Right atrium auricular region (tissue), 2 donors: ENCODE results near the gene HPCAL1. TPM values are rescaled to one million over a fixed set of nuclear protein-coding genes. Genes with fewer than 3 reads are reported as not detected.

Experiments
- DNase-seq: peaks from one replicate; pipeline ENCODE4 v3.0.0-alpha.2; 2019; ENCODE audit warnings: low spot score
- H3K27ac ChIP-seq, 2 donors: fragments of 200-600 bp; sonication (generic); 1 replicate in 1 of 2; 2 replicates in 1 of 2; pipeline ENCODE4 v1.5.1; 2016 to 2019
- H3K27me3 ChIP-seq, 2 donors: fragments of 200-600 bp; sonication (generic); one replicate each; pipeline versions ENCODE4 v1.5.1 to v1.6.0; 2017 to 2019
- H3K36me3 ChIP-seq: fragments of 200-600 bp; sonication (generic); one replicate; pipeline ENCODE4 v1.5.1; 2016
- H3K4me1 ChIP-seq, 2 donors: fragments of 200-600 bp; sonication (generic); one replicate each; pipeline versions ENCODE4 v1.5.1 to v1.6.0; 2017 to 2019
- H3K4me3 ChIP-seq, 2 donors: fragments of 200-600 bp; sonication (generic); 1 replicate in 1 of 2; 2 replicates in 1 of 2; pipeline ENCODE4 v1.5.1; 2017 to 2019; ENCODE audit warnings: mild to moderate bottlenecking in 1 of 2, moderate library complexity in 1 of 2
- H3K9me3 ChIP-seq, 2 donors: fragments of 200-600 bp; sonication (generic); one replicate each; pipeline ENCODE4 v1.5.1; 2019
- CTCF ChIP-seq, 2 donors: fragments of 200-600 bp; sonication (generic); IDR thresholded peaks; one replicate each; pipeline ENCODE4 v1.5.1; 2019; ENCODE audit warnings: antibody characterized with exemption in 2 of 2
- total RNA-seq, 2 donors: library from RNA; depleted of rRNA; stranded (reverse); fragments of >200 nt; gene quantifications; one replicate each; pipeline ENCODE4 v1.1.0, GENCODE V29; 2016

HPCAL1 gene
- total RNA-seq, 2 donors from 2014 or later, result 28.7 to 35.5 TPM

DNA sequence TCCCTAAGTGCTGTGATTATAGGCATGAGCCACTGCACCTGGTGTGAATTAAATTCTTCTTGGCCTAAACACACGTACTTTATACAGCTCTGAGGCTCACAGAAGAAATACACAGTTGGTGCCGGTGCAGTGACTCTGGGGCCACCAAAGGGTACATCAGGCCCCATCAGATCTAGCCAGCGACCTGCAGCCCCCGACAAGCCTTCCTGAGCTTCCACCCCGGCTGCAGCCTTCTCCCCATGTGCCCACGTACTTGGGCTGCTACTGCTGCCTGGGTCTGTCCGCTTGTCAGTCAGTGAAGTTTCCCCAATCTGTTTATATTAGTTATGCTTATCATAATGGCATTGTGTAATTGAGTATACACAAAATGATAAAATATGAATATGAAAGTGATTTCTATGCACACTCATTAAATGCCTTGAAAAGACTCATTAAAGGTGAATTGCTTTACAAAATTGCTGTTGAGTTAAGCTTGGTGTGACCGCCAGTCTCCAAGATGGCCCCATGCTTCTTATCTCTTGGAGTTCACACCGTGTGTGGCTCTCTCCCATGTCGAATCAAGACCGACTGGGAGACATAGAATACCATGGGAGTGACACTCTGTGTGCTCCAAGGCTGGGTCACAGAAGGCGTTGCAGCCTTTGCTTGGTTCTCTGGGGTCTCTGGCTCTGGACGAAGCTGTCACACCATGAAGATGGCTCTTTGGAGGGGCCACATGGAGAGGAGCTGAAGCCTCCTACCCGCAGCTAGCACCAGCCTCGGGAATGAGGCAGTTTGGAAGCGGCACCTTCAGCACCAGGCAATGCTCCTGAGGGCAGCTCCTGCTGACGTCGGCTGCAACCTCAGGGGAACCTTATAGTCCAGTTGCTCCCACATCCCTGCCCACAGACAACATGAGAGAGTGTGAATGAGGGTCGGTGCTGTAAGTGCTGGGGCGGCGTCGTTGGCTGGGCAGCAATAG lies 29.2 kb upstream of the HPCAL1 start:
- no peak for DNase-seq

DNA sequence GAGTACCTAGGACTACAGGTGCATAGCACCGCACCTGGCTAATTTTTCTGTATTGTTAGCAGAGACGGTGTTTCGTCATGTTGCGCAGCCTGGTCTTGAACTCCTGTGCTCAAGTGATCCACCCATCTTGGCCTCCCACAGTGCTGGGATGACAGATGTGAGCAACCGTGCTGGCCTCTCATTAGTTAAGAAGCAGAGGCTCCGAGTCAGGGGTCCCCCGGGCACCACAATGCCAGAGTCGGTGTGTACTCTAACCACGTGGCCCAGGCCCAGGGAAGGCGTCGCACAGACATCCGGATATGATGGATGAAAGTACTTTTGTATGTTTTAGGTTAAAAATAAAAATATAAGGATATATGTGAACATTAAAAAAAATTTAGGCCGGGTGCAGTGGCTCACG lies 28.3 kb upstream of the HPCAL1 start:
- H3K27ac ChIP-seq, result no peak overlapping the region
- no peaks in the 10 kb centered on the region for H3K27me3 ChIP-seq
- H3K4me1 ChIP-seq, result peaks cover 0 to 14% of the 10 kb centered on the region in 2 donors
- no peak overlapping the region for H3K4me3 ChIP-seq
- TF ChIP-seq CTCF (IDR thresholded peaks at IDR 0.05), result no peak
- H3K9me3 ChIP-seq, result no peaks in the 10 kb centered on the region
- H3K36me3 ChIP-seq, result no peaks in the 10 kb centered on the region
- DNase-seq, result no peak

More for the DNA sequence above, 29.2 kb upstream of the HPCAL1 start:
- no peak for TF ChIP-seq CTCF (IDR thresholded peaks at IDR 0.05)
- H3K4me1 ChIP-seq, result peaks cover 0 to 11% of the 10 kb centered on the region in 2 donors
- no peaks in the 10 kb centered on the region for H3K36me3 ChIP-seq
- H3K9me3 ChIP-seq, result no peaks in the 10 kb centered on the region
- H3K27me3 ChIP-seq, result no peaks in the 10 kb centered on the region
- H3K27ac ChIP-seq, result no peak overlapping the region
- H3K4me3 ChIP-seq, result no peak overlapping the region

GRCh38 chr2:10274983-10275802 lies 27.5 kb upstream of the HPCAL1 start:
- no peaks in the 10 kb centered on the region for H3K9me3 ChIP-seq
- H3K4me1 ChIP-seq, result peaks cover 0 to 14% of the 10 kb centered on the region in 2 donors
- DNase-seq, result no peak
- no peak for TF ChIP-seq CTCF (IDR thresholded peaks at IDR 0.05)
- no peak overlapping the region for H3K27ac ChIP-seq
- H3K36me3 ChIP-seq, result no peaks in the 10 kb centered on the region
- no peaks in the 10 kb centered on the region for H3K27me3 ChIP-seq
- no peak overlapping the region for H3K4me3 ChIP-seq

DNA sequence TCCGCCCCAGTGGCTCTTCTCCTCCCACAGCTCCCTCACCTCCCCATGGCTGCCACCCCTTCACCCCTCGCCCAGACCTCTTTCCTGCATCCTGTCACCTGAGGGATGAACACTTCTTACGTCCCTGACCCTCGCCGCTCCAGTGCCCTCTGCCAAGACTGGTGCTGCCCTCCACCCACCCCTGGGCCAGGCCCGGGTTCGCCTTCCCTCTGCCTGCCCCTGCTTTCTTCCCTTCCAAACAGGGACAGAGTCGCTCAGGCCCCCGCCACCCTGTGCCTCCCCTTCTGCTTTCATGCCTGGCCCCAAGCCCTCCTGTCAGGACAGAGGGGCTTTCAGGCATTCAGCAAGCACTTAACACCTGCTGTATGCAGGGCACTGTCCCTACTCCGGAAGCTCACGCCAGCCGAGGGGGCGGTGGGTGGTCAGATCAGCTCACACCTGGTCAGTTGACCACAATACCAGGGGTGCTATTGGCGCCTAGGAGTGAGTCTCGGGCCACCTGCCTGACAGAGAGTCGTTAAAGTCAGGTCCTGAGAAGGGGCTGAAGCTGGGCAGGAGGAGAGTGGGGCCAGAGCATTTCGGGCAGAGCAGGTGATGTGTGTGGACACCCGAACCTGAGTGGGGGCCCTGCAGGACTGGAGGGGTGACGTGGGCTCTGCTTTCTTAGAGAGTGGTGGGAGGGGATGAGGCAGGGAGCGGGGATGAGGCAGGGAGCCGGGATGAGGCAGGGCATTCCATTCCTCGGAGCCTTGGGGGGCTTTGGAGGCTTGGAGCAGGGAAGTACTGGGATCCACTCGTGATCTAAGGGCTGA lies 26.0 kb upstream of the HPCAL1 start:
- Histone ChIP-seq H3K27me3 (no peaks in the 10 kb centered on the region), H3K27ac (no peak overlapping the region), H3K4me3 (no peak overlapping the region), H3K36me3 (no peaks in the 10 kb centered on the region), H3K9me3 (no peaks in the 10 kb centered on the region), H3K4me1 (peaks cover 0 to 14% of the 10 kb centered on the region in 2 donors)
- DNase-seq, result no peak
- TF ChIP-seq CTCF (IDR thresholded peaks at IDR 0.05), result no peak

DNA sequence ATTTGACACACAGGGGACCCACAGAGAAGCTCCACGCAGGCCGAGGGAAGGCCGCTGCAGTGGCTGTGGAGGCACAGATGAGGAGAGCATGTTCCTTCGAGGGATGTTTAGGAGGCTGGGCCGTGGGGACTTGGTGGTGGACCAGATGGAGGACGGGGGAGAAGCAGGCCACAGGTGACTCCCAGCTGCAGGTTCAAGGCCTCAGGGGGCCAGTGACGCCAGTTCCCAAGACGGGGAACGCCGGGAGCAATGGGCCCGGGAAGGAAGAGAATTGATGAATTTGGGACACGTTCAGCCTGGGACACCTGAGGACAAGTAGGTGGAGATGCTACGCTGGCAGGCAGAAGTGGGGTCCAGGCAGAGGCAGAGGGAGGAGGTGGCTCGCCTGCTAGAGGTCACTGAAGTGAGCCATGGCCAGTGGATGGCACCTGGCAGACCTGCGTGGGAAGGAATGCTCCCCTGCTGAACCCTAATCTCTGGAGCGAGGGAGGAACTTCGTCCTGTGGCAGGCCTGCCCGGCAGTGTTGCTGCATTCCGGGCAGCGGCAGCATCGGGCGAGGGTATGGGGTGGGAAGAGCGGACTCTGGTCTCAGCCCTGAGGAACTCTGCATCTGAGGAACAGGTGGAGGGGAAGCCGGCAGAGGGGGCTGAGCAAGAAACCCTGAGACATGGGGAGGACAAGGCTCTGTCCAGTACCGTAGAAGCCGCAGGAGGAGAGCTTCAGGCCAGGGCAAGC lies 25.2 kb upstream of the HPCAL1 start:
- DNase-seq, result no peak
- Histone ChIP-seq H3K9me3 (no peaks in the 10 kb centered on the region), H3K4me3 (no peak overlapping the region), H3K4me1 (peaks cover 0 to 14% of the 10 kb centered on the region in 2 donors), H3K27me3 (no peaks in the 10 kb centered on the region), H3K36me3 (no peaks in the 10 kb centered on the region), H3K27ac (no peak overlapping the region)
- TF ChIP-seq CTCF (IDR thresholded peaks at IDR 0.05), result no peak
